ENCODE results near the gene TRAF3IP1.

DNA sequence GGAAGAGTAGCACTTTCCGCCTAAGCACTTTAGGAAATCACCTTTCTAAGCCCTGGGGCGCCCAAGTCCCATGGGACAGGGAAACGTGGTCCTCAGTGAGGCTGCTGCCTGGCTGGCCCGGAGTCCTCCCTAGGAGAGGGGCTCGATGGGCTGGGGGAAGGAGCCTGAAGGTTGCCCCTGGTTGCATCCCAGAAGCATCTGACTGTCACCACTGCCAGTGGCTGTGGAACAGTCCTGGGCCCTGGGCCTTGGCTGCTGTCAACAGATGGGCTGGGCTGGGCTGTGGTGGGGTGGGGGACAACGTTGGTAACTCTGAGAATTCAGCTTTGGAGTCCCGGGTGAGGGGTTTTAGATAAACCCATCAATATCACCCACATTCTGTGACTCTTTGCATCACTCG lies 128.9 kb downstream of the TRAF3IP1 start:
- TF ChIP-seq, protein P1, sequence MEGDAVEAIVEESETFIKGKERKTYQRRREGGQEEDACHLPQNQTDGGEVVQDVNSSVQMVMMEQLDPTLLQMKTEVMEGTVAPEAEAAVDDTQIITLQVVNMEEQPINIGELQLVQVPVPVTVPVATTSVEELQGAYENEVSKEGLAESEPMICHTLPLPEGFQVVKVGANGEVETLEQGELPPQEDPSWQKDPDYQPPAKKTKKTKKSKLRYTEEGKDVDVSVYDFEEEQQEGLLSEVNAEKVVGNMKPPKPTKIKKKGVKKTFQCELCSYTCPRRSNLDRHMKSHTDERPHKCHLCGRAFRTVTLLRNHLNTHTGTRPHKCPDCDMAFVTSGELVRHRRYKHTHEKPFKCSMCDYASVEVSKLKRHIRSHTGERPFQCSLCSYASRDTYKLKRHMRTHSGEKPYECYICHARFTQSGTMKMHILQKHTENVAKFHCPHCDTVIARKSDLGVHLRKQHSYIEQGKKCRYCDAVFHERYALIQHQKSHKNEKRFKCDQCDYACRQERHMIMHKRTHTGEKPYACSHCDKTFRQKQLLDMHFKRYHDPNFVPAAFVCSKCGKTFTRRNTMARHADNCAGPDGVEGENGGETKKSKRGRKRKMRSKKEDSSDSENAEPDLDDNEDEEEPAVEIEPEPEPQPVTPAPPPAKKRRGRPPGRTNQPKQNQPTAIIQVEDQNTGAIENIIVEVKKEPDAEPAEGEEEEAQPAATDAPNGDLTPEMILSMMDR (IDR thresholded peaks at IDR 0.05): no peak
- TF ChIP-seq POLR2A (IDR thresholded peaks at IDR 0.05): no peak
